Measurements from ENCODE around the gene SLC66A1. TPM values are rescaled to one million over a fixed set of nuclear protein-coding genes. Genes with fewer than 3 reads are reported as not detected.

Gene SLC66A1
- total RNA-seq, 2 donors from 2014 or later, result 10.6 to 13.1 TPM

GRCh38 chr1:19345391-19345790, 33.3 kb downstream of the SLC66A1 start:
- intact Hi-C loops (cut with DNase I), result loop anchor here (5.0 kb wide), 1 partner anchor 237 kb away; no protein-coding TSS in a partner anchor
- Histone ChIP-seq H3K36me3 (peaks cover 20% of the 10 kb centered on the region), H3K27ac (no peak overlapping the region)

GRCh38 chr1:19346026-19346425, 33.9 kb downstream of the SLC66A1 start:
- intact Hi-C loops (cut with DNase I), result loop anchor here (5.0 kb wide), 1 partner anchor 236 kb away; no protein-coding TSS in a partner anchor
- no peaks in the 10 kb centered on the region for H3K27me3 ChIP-seq
- no peak overlapping the region for H3K27ac ChIP-seq
- H3K9ac ChIP-seq (ENCODE audit: low read depth in 2 of 2, low read length in 2 of 2), result no peak overlapping the region
- no peaks in the 10 kb centered on the region for H3K9me3 ChIP-seq
- H3K4me1 ChIP-seq, result no peaks in the 10 kb centered on the region
- no peak for TF ChIP-seq CTCF (IDR thresholded peaks at IDR 0.05)
- no peak overlapping the region for H3K4me3 ChIP-seq
- peaks cover 20% of the 10 kb centered on the region for H3K36me3 ChIP-seq
- no peak for DNase-seq

More at GRCh38 chr1:19345391-19345790, 33.3 kb downstream of the SLC66A1 start:
- TF ChIP-seq CTCF (IDR thresholded peaks at IDR 0.05), result no peak
- DNase-seq, result no peak
- H3K4me3 ChIP-seq, result no peak overlapping the region
- H3K4me1 ChIP-seq, result no peaks in the 10 kb centered on the region
- no peak overlapping the region for H3K9ac ChIP-seq (ENCODE audit: low read depth in 2 of 2, low read length in 2 of 2)
- H3K9me3 ChIP-seq, result no peaks in the 10 kb centered on the region
- H3K27me3 ChIP-seq, result no peaks in the 10 kb centered on the region

- Histone ChIP-seq H3K9me3 (no peaks in the 10 kb centered on the region), H3K27ac (no peak overlapping the region), H3K27me3 (no peaks in the 10 kb centered on the region), H3K36me3 (peaks cover 20% of the 10 kb centered on the region), H3K4me1 (no peaks in the 10 kb centered on the region), H3K4me3 (no peak overlapping the region), H3K9ac (ENCODE audit: low read depth in 2 of 2, low read length in 2 of 2) (no peak overlapping the region)
- TF ChIP-seq CTCF (IDR thresholded peaks at IDR 0.05), result no peak
- no peak for DNase-seq
- intact Hi-C loops (cut with DNase I), result loop anchor here (5.0 kb wide), 1 partner anchor 235 kb away; no protein-coding TSS in a partner anchor
Measured at GRCh38 chr1:19347533-19348172, 35.5 kb downstream of the SLC66A1 start.

- H3K36me3 ChIP-seq, result peaks cover 16% of the 10 kb centered on the region
Measured at GRCh38 chr1:19348441-19349198, 36.5 kb downstream of the SLC66A1 start.

More at GRCh38 chr1:19348441-19349198, 36.5 kb downstream of the SLC66A1 start:
- intact Hi-C loops (cut with DNase I), result loop anchor here (5.0 kb wide), 1 partner anchor 234 kb away; no protein-coding TSS in a partner anchor
- Histone ChIP-seq H3K27ac (no peak overlapping the region), H3K9ac (ENCODE audit: low read depth in 2 of 2, low read length in 2 of 2) (no peak overlapping the region), H3K4me3 (no peak overlapping the region), H3K9me3 (no peaks in the 10 kb centered on the region), H3K27me3 (no peaks in the 10 kb centered on the region), H3K4me1 (no peaks in the 10 kb centered on the region)
- DNase-seq, result no peak
- TF ChIP-seq CTCF (IDR thresholded peaks at IDR 0.05), result no peak
